GM12878 (cell line): ENCODE measurements around the gene CDKN1C. TPM values are rescaled to one million over a fixed set of nuclear protein-coding genes. Genes with fewer than 3 reads are reported as not detected.

Experiments used
- ATAC-seq: fragments of 200-7000 bp; cut with Tn5 transposase; 3 replicates; pipeline ENCODE4 v1.9.1; 2020; ENCODE audit warnings: mild to moderate bottlenecking, moderate library complexity
- BruUV-seq: library from RNA; stranded (reverse); fragments of 400-500 nt; replicated peaks from 2 replicates; lab custom pipeline; 2021; lab: Mats Ljungman, UMichigan
- CTCF ChIA-PET: fragments of 300-600 bp; sonication (Branson Sonifier 250); formaldehyde crosslinking; extraction: SDS; loops from one replicate; lab custom pipeline; 2021; ENCODE audit warnings: inconsistent platforms; lab: Yijun Ruan, JAX
- POLR2A ChIA-PET: fragments of 350-600 bp; formaldehyde crosslinking; extraction: SDS; loops from one replicate; lab custom pipeline; 2021; ENCODE audit warnings: inconsistent platforms; lab: Charles Lee
- RAD21 ChIA-PET: fragments of 300-600 bp; sonication (Branson Sonifier 250); formaldehyde crosslinking; loops from one replicate; lab custom pipeline; 2023; ENCODE audit warnings: antibody characterized with exemption; ENCODE audit not compliant: unreplicated experiment; lab: Charles Lee
- SMC1A ChIA-PET: fragments of 300-600 bp; sonication (Branson Sonifier 250); formaldehyde crosslinking; loops from one replicate; lab custom pipeline; 2023; ENCODE audit not compliant: unreplicated experiment, uncharacterized antibody; lab: Charles Lee
- DNase-seq: peaks from one replicate; pipeline ENCODE4 v3.0.0-alpha.2; 2011; ENCODE audit warnings: low read depth, low spot score
- FAIRE-seq: peaks from 3 replicates; lab custom pipeline; 2011; peaks lifted over from hg19 to GRCh38; lab: Jason Lieb, UNC
- H2AFZ ChIP-seq: 2 replicates; pipeline ENCODE4 v1.6.0; 2011; ENCODE audit warnings: low read depth, low read length, control low read depth; ENCODE audit not compliant: control insufficient read depth
- H3K27ac ChIP-seq: 2 replicates; pipeline ENCODE4 v1.5.1; 2011; ENCODE audit warnings: control low read depth; ENCODE audit not compliant: control insufficient read depth, insufficient read depth
- H3K27me3 ChIP-seq, 2 experiments: replicated peaks in 1 of 2; 2 replicates each; pipeline versions ENCODE4 v1.6.0 to v1.6.1; 2011; ENCODE audit warnings: low read length in 1 of 2; ENCODE audit not compliant: control insufficient read depth in 2 of 2, insufficient read depth in 2 of 2
- H3K36me3 ChIP-seq, 2 experiments: 2 replicates each; pipeline ENCODE4 v1.5.1; 2011; ENCODE audit warnings: low read length in 1 of 2; ENCODE audit not compliant: control insufficient read depth in 2 of 2, insufficient read depth in 2 of 2
- H3K4me1 ChIP-seq: 2 replicates; pipeline ENCODE4 v1.6.1; 2011; ENCODE audit warnings: mild to moderate bottlenecking, low read length, moderate library complexity, mixed read lengths; ENCODE audit not compliant: control insufficient read depth, insufficient read depth
- H3K4me2 ChIP-seq: 2 replicates; pipeline ENCODE4 v1.6.0; 2011; ENCODE audit warnings: control low read depth; ENCODE audit not compliant: control insufficient read depth, insufficient read depth
- H3K4me3 ChIP-seq: fragments of 200-600 bp; sonication (generic); 2 replicates; pipeline ENCODE4 v1.5.1; 2016
- H3K79me2 ChIP-seq: 2 replicates; pipeline ENCODE4 v1.6.0; 2011; ENCODE audit warnings: low read length; ENCODE audit not compliant: control insufficient read depth, insufficient read depth
- H3K9ac ChIP-seq: 2 replicates; pipeline ENCODE4 v1.8.0; 2011; ENCODE audit warnings: low read length, control low read depth, mixed read lengths; ENCODE audit not compliant: control insufficient read depth, insufficient read depth
- H3K9me3 ChIP-seq: replicated peaks from 3 replicates; pipeline ENCODE4 v1.5.1; 2011; ENCODE audit warnings: mild to moderate bottlenecking, low read length; ENCODE audit not compliant: control insufficient read depth, insufficient read depth
- H4K20me1 ChIP-seq: 2 replicates; pipeline ENCODE4 v1.6.0; 2011; ENCODE audit not compliant: control insufficient read depth, insufficient read depth
- CTCF ChIP-seq, 3 experiments: IDR thresholded peaks in 2 of 3; conservative IDR thresholded peaks in 1 of 3; 2 replicates each; pipeline ENCODE4 v1.5.1; 2011; ENCODE audit warnings: low read depth in 3 of 3, low read length in 3 of 3, mild to moderate bottlenecking in 3 of 3, control low read depth in 2 of 3, moderate library complexity in 2 of 3, inconsistent platforms in 1 of 3, mixed read lengths in 1 of 3; ENCODE audit not compliant: control insufficient read depth in 2 of 3, insufficient read depth in 1 of 3; ENCODE audit errors: extremely low read depth in 1 of 3
- WGBS: methylation state at CpG from one replicate; pipeline ENCODE4 v1.1.6; 2016; ENCODE audit warnings: low lambda C conversion rate; ENCODE audit not compliant: insufficient replicate concordance, insufficient coverage; ENCODE audit errors: missing lambda C conversion rate; 5-methylcytosine and 5-hydroxymethylcytosine counted together
- in situ Hi-C: fragments of 300-500 bp; cut with MboI; formaldehyde crosslinking; loops from 9 replicates; pipeline ENCODE4 v1.14.3; 2018; ENCODE audit warnings: mixed read lengths
- intact Hi-C: fragments of 100-400 bp; cut with micrococcal nuclease; formaldehyde crosslinking; loops from one replicate; pipeline ENCODE4 v1.14.2; 2022; ENCODE audit not compliant: unreplicated experiment
- polyA plus RNA-seq, 11 experiments: library from polyadenylated mRNA; depleted of rRNA in 4 of 11; unstranded in 6 of 11; stranded (reverse) in 5 of 11; fragments of >200 nt; fragmentation: Nextera tagmentation in 4 of 11; fragmentation: Illumina TruSeq in 1 of 11; extraction: Ambion mirVana in 4 of 11; extraction: Trizol in 1 of 11; gene quantifications; 1 replicate in 1 of 11; 2 replicates in 10 of 11; pipeline versions ENCODE4 v1.2.1 to v1.2.3, GENCODE V29; 2011 to 2016; ENCODE audit warnings: inconsistent platforms in 2 of 11, missing spikeins in 2 of 11, low read depth in 1 of 11
- total RNA-seq, 4 experiments: library from RNA; depleted of rRNA in 3 of 4; stranded (reverse); fragments of >200 nt in 3 of 4; fragmentation: Illumina TruSeq in 1 of 4; extraction: Trizol in 1 of 4; gene quantifications; 2 replicates each; pipeline versions ENCODE4 v1.2.1 to v1.2.3, GENCODE V29; 2013 to 2021
- TF ChIP-seq, protein P1 (sequence below): fragments of 450-650 bp; formaldehyde crosslinking; IDR thresholded peaks from 2 replicates; pipeline ENCODE4 v1.4.0; 2020; ENCODE audit warnings: mild to moderate bottlenecking, moderate library complexity

Gene CDKN1C
- total and polyA plus RNA-seq, 10 of the 15 experiments (the other 5 are each of a cell fraction or from before 2014, with no cell fraction given), result 0.05 to 0.21 (median 0.14) TPM; not detected in 7

DNA sequence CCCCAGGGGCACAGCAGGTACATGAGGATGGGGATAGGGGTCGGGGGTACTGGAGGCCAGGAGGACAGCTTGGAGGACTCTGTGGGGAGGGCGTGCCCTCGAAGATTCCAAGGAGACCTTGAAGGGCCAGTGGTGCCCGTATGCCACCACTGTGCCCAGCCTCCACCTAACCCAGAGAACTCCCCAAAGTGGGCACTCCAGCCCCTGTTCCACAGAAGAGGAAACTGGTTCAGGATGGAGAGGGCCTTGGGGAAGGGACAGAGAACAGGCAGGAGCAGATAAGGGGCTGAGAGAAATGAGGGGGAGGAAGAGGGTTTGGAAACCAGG, 45.8 kb upstream of the CDKN1C start:
- Histone ChIP-seq H3K9me3 (no peaks in the 10 kb centered on the region), H3K27ac (no peak overlapping the region), H3K9ac (no peak overlapping the region), H3K4me3 (no peak overlapping the region), H4K20me1 (no peaks in the 10 kb centered on the region), H3K27me3 (peaks cover 3 to 15% of the 10 kb centered on the region in 2 experiments)
- BruUV-seq, result no TSS peak
- in situ Hi-C loops, result no loop called here
- no peak for ATAC-seq
- SMC1A ChIA-PET, result no interaction called here
- POLR2A ChIA-PET, result no interaction called here
- WGBS, result 66% methylated on average over 4 of the region's 4 CpGs
- TF ChIP-seq, protein P1, sequence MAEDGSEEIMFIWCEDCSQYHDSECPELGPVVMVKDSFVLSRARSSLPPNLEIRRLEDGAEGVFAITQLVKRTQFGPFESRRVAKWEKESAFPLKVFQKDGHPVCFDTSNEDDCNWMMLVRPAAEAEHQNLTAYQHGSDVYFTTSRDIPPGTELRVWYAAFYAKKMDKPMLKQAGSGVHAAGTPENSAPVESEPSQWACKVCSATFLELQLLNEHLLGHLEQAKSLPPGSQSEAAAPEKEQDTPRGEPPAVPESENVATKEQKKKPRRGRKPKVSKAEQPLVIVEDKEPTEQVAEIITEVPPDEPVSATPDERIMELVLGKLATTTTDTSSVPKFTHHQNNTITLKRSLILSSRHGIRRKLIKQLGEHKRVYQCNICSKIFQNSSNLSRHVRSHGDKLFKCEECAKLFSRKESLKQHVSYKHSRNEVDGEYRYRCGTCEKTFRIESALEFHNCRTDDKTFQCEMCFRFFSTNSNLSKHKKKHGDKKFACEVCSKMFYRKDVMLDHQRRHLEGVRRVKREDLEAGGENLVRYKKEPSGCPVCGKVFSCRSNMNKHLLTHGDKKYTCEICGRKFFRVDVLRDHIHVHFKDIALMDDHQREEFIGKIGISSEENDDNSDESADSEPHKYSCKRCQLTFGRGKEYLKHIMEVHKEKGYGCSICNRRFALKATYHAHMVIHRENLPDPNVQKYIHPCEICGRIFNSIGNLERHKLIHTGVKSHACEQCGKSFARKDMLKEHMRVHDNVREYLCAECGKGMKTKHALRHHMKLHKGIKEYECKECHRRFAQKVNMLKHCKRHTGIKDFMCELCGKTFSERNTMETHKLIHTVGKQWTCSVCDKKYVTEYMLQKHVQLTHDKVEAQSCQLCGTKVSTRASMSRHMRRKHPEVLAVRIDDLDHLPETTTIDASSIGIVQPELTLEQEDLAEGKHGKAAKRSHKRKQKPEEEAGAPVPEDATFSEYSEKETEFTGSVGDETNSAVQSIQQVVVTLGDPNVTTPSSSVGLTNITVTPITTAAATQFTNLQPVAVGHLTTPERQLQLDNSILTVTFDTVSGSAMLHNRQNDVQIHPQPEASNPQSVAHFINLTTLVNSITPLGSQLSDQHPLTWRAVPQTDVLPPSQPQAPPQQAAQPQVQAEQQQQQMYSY (CRISPR knock-in tag), result no peak
- no peak for TF ChIP-seq CTCF (IDR thresholded peaks at IDR 0.05 in 2 of 3, conservative IDR thresholded peaks at IDR 0.05 in 1 of 3; ENCODE audit: control insufficient read depth in 2 of 3, extremely low read depth in 1 of 3, insufficient read depth in 1 of 3, low read depth in 3 of 3, low read length in 3 of 3)
- TF ChIP-seq, all 136 proteins: peak for 0
- no peak overlapping the region for H3K4me2 ChIP-seq
- intact Hi-C loops, result loop anchor here (2.0 to 10.0 kb wide), 3 partner anchors 39 to 399 kb away; no protein-coding TSS in a partner anchor
- RAD21 ChIA-PET, result no interaction called here
- no peaks in the 10 kb centered on the region for H3K36me3 ChIP-seq
- CTCF ChIA-PET, result interaction anchor here (1.9 to 2.9 kb wide), 3 partner anchors 29 to 159 kb away, joined by 5 to 25 read pairs (median 16); a partner anchor contains a TSS
- H2AFZ ChIP-seq, result no peak overlapping the region
- peaks cover 21% of the 10 kb centered on the region for H3K4me1 ChIP-seq
- no peaks in the 10 kb centered on the region for H3K79me2 ChIP-seq
- DNase-seq, result no peak
- no peak for FAIRE-seq
